A549 (cell line): ENCODE measurements around the gene PAPSS2. TPM values are rescaled to one million over a fixed set of nuclear protein-coding genes. Genes with fewer than 3 reads are reported as not detected.

ENCODE experiments used
- ATAC-seq, 2 experiments: fragments of 200-7000 bp in 1 of 2; fragments of >200 bp in 1 of 2; cut with Nextera tagmentation in 1 of 2; cut with Tn5 transposase in 1 of 2; 3 replicates each; pipeline versions ENCODE4 v1.8.0 to v1.9.1; 2018 to 2020; ENCODE audit warnings: mild to moderate bottlenecking in 1 of 2, moderate library complexity in 1 of 2
- CTCF ChIA-PET: fragments of 300-600 bp; sonication (Branson Sonifier 250); formaldehyde crosslinking; extraction: SDS; loops from one replicate; lab custom pipeline; 2021; ENCODE audit warnings: antibody characterized with exemption, inconsistent platforms; lab: Yijun Ruan, JAX
- POLR2A ChIA-PET: fragments of 350-600 bp; formaldehyde crosslinking; extraction: SDS; loops from one replicate; lab custom pipeline; 2021; ENCODE audit warnings: antibody characterized with exemption, inconsistent platforms; lab: Yijun Ruan, JAX
- DNase-seq, 2 experiments: peaks; one replicate each; pipeline versions ENCODE4 v3.0.0 to v3.0.0-alpha.2; 2011 to 2016; ENCODE audit warnings: low read depth in 1 of 2, low spot score in 1 of 2
- FAIRE-seq: peaks from 2 replicates; lab custom pipeline; 2011; peaks lifted over from hg19 to GRCh38; lab: Jason Lieb, UNC
- H3K27ac ChIP-seq, 2 experiments: fragments of >200 bp; sonication (Bioruptor Twin); formaldehyde crosslinking; 3 replicates each; pipeline ENCODE4 v1.5.1; 2016 to 2017
- H3K4me1 ChIP-seq: fragments of >200 bp; sonication (Bioruptor Twin); formaldehyde crosslinking; 3 replicates; pipeline ENCODE4 v1.6.1; 2016
- H3K4me2 ChIP-seq: fragments of >200 bp; sonication (Bioruptor Twin); formaldehyde crosslinking; 3 replicates; pipeline ENCODE4 v1.6.1; 2016
- H3K4me3 ChIP-seq: fragments of >200 bp; sonication (Bioruptor Twin); formaldehyde crosslinking; 3 replicates; pipeline ENCODE4 v1.5.1; 2016
- H3K9me3 ChIP-seq: fragments of >200 bp; sonication (Bioruptor Twin); formaldehyde crosslinking; 3 replicates; pipeline ENCODE4 v1.6.1; 2016
- BHLHE40 ChIP-seq: IDR thresholded peaks from 2 replicates; pipeline ENCODE4 v1.6.1; 2012; ENCODE audit warnings: low read depth, low read length, inconsistent platforms
- CBX2 ChIP-seq: fragments of 200-600 bp; sonication (generic); IDR thresholded peaks from 2 replicates; pipeline ENCODE4 v1.6.1; 2016; ENCODE audit warnings: low read depth, mild to moderate bottlenecking, borderline replicate concordance
- CHD4 ChIP-seq: fragments of 200-600 bp; sonication (generic); IDR thresholded peaks from 2 replicates; pipeline ENCODE4 v1.6.1; 2016; ENCODE audit warnings: antibody characterized with exemption, mild to moderate bottlenecking, borderline replicate concordance
- EHF ChIP-seq: fragments of 250-450 bp; sonication (Bioruptor Pico); IDR thresholded peaks from 2 replicates; pipeline ENCODE4 v1.5.0; 2020; ENCODE audit warnings: mild to moderate bottlenecking
- FOSB ChIP-seq: fragments of 250-450 bp; sonication (Bioruptor Pico); IDR thresholded peaks from 2 replicates; pipeline ENCODE4 v1.5.0; 2020; ENCODE audit warnings: mild to moderate bottlenecking, moderate library complexity
- GATA3 ChIP-seq: IDR thresholded peaks from 2 replicates; pipeline ENCODE4 v1.6.1; 2012; ENCODE audit warnings: borderline replicate concordance
- HEYL ChIP-seq: fragments of 250-450 bp; sonication (Bioruptor Pico); IDR thresholded peaks from 2 replicates; pipeline ENCODE4 v1.8.0; 2021; ENCODE audit warnings: mild to moderate bottlenecking, moderate library complexity
- HMGXB4 ChIP-seq: fragments of 250-450 bp; sonication (Bioruptor Pico); IDR thresholded peaks from 2 replicates; pipeline ENCODE4 v1.5.0; 2021; ENCODE audit warnings: mild to moderate bottlenecking, moderate library complexity, borderline replicate concordance
- HOXA7 ChIP-seq: fragments of 250-450 bp; sonication (Bioruptor Pico); IDR thresholded peaks from 2 replicates; pipeline ENCODE4 v1.5.0; 2020; ENCODE audit warnings: mild to moderate bottlenecking, moderate library complexity
- KDM1A ChIP-seq: fragments of 200-600 bp; sonication (generic); IDR thresholded peaks from 2 replicates; pipeline ENCODE4 v1.6.1; 2016; ENCODE audit warnings: low read depth, mild to moderate bottlenecking
- KDM5A ChIP-seq: fragments of 200-600 bp; sonication (generic); IDR thresholded peaks from 2 replicates; pipeline ENCODE4 v1.6.1; 2016; ENCODE audit warnings: antibody characterized with exemption, mild to moderate bottlenecking
- MAFK ChIP-seq: fragments of 450-650 bp; IDR thresholded peaks from 2 replicates; pipeline ENCODE4 v1.6.1; 2014; ENCODE audit not compliant: partially characterized antibody
- NFE2L2 ChIP-seq: fragments of 150-350 bp; conservative IDR thresholded peaks from 2 replicates; pipeline ENCODE4 v1.6.1; 2014; ENCODE audit warnings: low read length
- NR3C1 ChIP-seq: fragments of >200 bp; sonication (Bioruptor Twin); formaldehyde crosslinking; IDR thresholded peaks from 3 replicates; pipeline ENCODE4 v1.6.1; 2017
- POLR2A ChIP-seq: IDR thresholded peaks from 2 replicates; pipeline ENCODE4 v1.6.1; 2012; ENCODE audit warnings: mild to moderate bottlenecking, low read length
- RFX5 ChIP-seq: fragments of 450-650 bp; IDR thresholded peaks from 2 replicates; pipeline ENCODE4 v1.7.1; 2014; ENCODE audit warnings: antibody characterized with exemption, mild to moderate bottlenecking, moderate library complexity
- SMC3 ChIP-seq: fragments of >200 bp; sonication (Bioruptor Twin); formaldehyde crosslinking; IDR thresholded peaks from 3 replicates; pipeline ENCODE4 v1.6.1; 2018; ENCODE audit warnings: inconsistent platforms
- SREBF2 ChIP-seq: fragments of 450-650 bp; IDR thresholded peaks from 2 replicates; pipeline ENCODE4 v1.6.1; 2014; ENCODE audit warnings: mild to moderate bottlenecking, moderate library complexity
- TP53 ChIP-seq: fragments of 250-450 bp; sonication (Bioruptor Pico); IDR thresholded peaks from 2 replicates; pipeline ENCODE4 v1.5.0; 2021; ENCODE audit warnings: mild to moderate bottlenecking, moderate library complexity
- USF2 ChIP-seq: fragments of 450-650 bp; IDR thresholded peaks from 2 replicates; pipeline ENCODE4 v1.6.1; 2014; ENCODE audit warnings: antibody characterized with exemption
- ZNF302 ChIP-seq: fragments of 250-450 bp; sonication (Bioruptor Pico); IDR thresholded peaks from 2 replicates; pipeline ENCODE4 v1.9.0; 2021; ENCODE audit warnings: inconsistent platforms, mild to moderate bottlenecking, moderate library complexity
- WGBS: methylation state at CpG from one replicate; pipeline ENCODE4 v1.1.6; 2017; ENCODE audit errors: missing lambda C conversion rate; 5-methylcytosine and 5-hydroxymethylcytosine counted together
- polyA plus RNA-seq, 4 experiments: library from polyadenylated mRNA; depleted of rRNA in 3 of 4; stranded (reverse); fragments of >200 nt; fragmentation: RNase III in 1 of 4; extraction: RNeasy Plus Mini Kit Qiagen cat#74134 plus additional on column Dnase treatment in 1 of 4; gene quantifications; 2 replicates in 3 of 4; 3 replicates in 1 of 4; pipeline ENCODE4 v1.2.3, GENCODE V29; 2011 to 2017
- TF ChIP-seq, protein P1 (sequence below): fragments of 200-600 bp; sonication (generic); IDR thresholded peaks from 2 replicates; pipeline ENCODE4 v1.6.1; 2016; ENCODE audit warnings: antibody characterized with exemption, mild to moderate bottlenecking, moderate library complexity

The PAPSS2 gene
- polyA plus RNA-seq, 2 of the 4 experiments (the other 2 are of a cell fraction) = 27.7 to 29.0 TPM

- no peak overlapping the region for H3K4me2 ChIP-seq
- TF ChIP-seq KDM5A = no peak
- no peak for TF ChIP-seq MAFK
- no peak for TF ChIP-seq KDM1A
- TF ChIP-seq, all 56 proteins: peak for 0
- H3K4me3 ChIP-seq = no peak overlapping the region
- no peak for FAIRE-seq
- no peaks in the 10 kb centered on the region for H3K9me3 ChIP-seq
- DNase-seq = no peak
- ChIA-PET CTCF (interaction anchor here (1.1 kb wide), 2 partner anchors 48 to 92 kb away, joined by 3 read pairs; no protein-coding TSS in a partner anchor), POLR2A (no interaction called here)
- ATAC-seq = no peak
- H3K27ac ChIP-seq = no peak overlapping the region
- H3K4me1 ChIP-seq = peaks cover 8% of the 10 kb centered on the region; the same call in 1 of the 3 replicates
- WGBS = 34% methylated on average over 1 of the region's 1 CpG
Measured at GRCh38 chr10:87625661-87626060, 34.0 kb upstream of the PAPSS2 start.

GRCh38 chr10:87626422-87626892, 33.2 kb upstream of the PAPSS2 start:
- H3K4me2 ChIP-seq = no peak overlapping the region
- peaks cover 8% of the 10 kb centered on the region; the same call in 1 of the 3 replicates for H3K4me1 ChIP-seq
- no peak overlapping the region for H3K4me3 ChIP-seq
- DNase-seq (no peak), ATAC-seq (no peak), FAIRE-seq (no peak)
- 0 out of 6 replicates have a peak overlapping the region, but pooled peaks of 1 of the 2 experiments have one; percentile 8 for H3K27ac ChIP-seq
- ChIA-PET CTCF (no interaction called here), POLR2A (no interaction called here)
- no peak for TF ChIP-seq NR3C1
- no peak for TF ChIP-seq ZNF302 (CRISPR knock-in tag)
- TF ChIP-seq EHF = no peak
- no peak for TF ChIP-seq HOXA7 (CRISPR knock-in tag)
- TF ChIP-seq USF2 = no peak
- TF ChIP-seq BHLHE40 = no peak
- TF ChIP-seq HEYL (CRISPR knock-in tag) = no peak
- no peak for TF ChIP-seq NFE2L2
- TF ChIP-seq GATA3 = no peak
- no peak for TF ChIP-seq RFX5
- no peaks in the 10 kb centered on the region for H3K9me3 ChIP-seq
- 81% methylated on average over 1 of the region's 1 CpG for WGBS

DNA sequence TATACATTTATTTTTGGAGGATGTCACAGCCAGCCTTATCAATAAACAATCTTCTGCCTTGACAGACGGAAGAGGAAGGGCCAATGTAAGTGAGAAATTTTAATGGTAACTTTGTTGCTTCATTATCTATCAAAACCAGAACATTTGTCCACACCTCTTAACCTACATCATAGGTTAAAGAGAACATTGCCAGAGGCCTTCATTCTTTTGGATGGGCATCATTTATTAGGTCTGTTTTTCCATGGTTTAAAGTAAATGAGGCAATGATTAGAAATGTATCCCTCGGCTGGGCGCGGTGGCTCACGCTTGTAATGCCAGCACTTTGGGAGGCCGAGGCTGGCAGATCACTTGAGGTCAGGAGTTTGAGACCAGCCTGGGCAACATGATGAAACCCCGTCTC, 29.5 kb upstream of the PAPSS2 start:
- Histone ChIP-seq H3K4me3 (no peak overlapping the region), H3K4me2 (no peak overlapping the region), H3K9me3 (no peaks in the 10 kb centered on the region)
- 79% methylated on average over 7 of the region's 7 CpGs for WGBS
- FAIRE-seq = no peak
- CTCF ChIA-PET = interaction anchor here (0.8 kb wide), 1 partner anchor 12 kb away, joined by 3 read pairs; no protein-coding TSS in a partner anchor
- no peak for TF ChIP-seq SMC3
- no peak for TF ChIP-seq EHF
- TF ChIP-seq KDM1A = no peak
- TF ChIP-seq TP53 = no peak
- no peak for TF ChIP-seq CHD4
- no peak for TF ChIP-seq CBX2
- TF ChIP-seq HMGXB4 = no peak
- TF ChIP-seq SREBF2 = no peak
- TF ChIP-seq GATA3 = no peak
- TF ChIP-seq, all 56 proteins: peak for 0
- POLR2A ChIA-PET = no interaction called here
- Histone ChIP-seq H3K27ac (no peak overlapping the region), H3K4me1 (peaks cover under 1% of the 10 kb centered on the region; the same call in 1 of the 3 replicates)
- ATAC-seq (no peak), DNase-seq (no peak)

GRCh38 chr10:87632454-87632853, 27.2 kb upstream of the PAPSS2 start:
- ATAC-seq = no peak

More at GRCh38 chr10:87632454-87632853, 27.2 kb upstream of the PAPSS2 start:
- TF ChIP-seq POLR2A (no peak), FOSB (CRISPR knock-in tag) (no peak), ZNF302 (CRISPR knock-in tag) (no peak)
- TF ChIP-seq, protein P1, sequence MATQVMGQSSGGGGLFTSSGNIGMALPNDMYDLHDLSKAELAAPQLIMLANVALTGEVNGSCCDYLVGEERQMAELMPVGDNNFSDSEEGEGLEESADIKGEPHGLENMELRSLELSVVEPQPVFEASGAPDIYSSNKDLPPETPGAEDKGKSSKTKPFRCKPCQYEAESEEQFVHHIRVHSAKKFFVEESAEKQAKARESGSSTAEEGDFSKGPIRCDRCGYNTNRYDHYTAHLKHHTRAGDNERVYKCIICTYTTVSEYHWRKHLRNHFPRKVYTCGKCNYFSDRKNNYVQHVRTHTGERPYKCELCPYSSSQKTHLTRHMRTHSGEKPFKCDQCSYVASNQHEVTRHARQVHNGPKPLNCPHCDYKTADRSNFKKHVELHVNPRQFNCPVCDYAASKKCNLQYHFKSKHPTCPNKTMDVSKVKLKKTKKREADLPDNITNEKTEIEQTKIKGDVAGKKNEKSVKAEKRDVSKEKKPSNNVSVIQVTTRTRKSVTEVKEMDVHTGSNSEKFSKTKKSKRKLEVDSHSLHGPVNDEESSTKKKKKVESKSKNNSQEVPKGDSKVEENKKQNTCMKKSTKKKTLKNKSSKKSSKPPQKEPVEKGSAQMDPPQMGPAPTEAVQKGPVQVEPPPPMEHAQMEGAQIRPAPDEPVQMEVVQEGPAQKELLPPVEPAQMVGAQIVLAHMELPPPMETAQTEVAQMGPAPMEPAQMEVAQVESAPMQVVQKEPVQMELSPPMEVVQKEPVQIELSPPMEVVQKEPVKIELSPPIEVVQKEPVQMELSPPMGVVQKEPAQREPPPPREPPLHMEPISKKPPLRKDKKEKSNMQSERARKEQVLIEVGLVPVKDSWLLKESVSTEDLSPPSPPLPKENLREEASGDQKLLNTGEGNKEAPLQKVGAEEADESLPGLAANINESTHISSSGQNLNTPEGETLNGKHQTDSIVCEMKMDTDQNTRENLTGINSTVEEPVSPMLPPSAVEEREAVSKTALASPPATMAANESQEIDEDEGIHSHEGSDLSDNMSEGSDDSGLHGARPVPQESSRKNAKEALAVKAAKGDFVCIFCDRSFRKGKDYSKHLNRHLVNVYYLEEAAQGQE = no peak
- H3K9me3 ChIP-seq = no peaks in the 10 kb centered on the region
- DNase-seq (no peak), FAIRE-seq (no peak)
- no peak overlapping the region for H3K4me2 ChIP-seq
- ChIA-PET CTCF (interaction anchor here (1.1 kb wide), 1 partner anchor 54 kb away, joined by 3 read pairs; no protein-coding TSS in a partner anchor), POLR2A (no interaction called here)
- no peak overlapping the region for H3K4me3 ChIP-seq
- WGBS = 85% methylated on average over 4 of the region's 4 CpGs
- H3K27ac ChIP-seq = no peak overlapping the region
- peaks cover 10% of the 10 kb centered on the region; the same call in 2 of the 3 replicates for H3K4me1 ChIP-seq
